Loucy (cell line): ENCODE measurements around the gene UBTD1.

Source experiments
- H2AFZ ChIP-seq: fragments of 200-600 bp; sonication (generic); 2 replicates; pipeline ENCODE4 v1.6.0; 2016; ENCODE audit warnings: antibody characterized with exemption, mild to moderate bottlenecking, low read length, moderate library complexity
- H3F3A ChIP-seq: fragments of 200-600 bp; 2 replicates; pipeline ENCODE4 v1.6.0; 2016; ENCODE audit warnings: antibody characterized with exemption, low read depth, mild to moderate bottlenecking
- H3K27me3 ChIP-seq: fragments of 200-600 bp; sonication (generic); 2 replicates; pipeline ENCODE4 v1.6.1; 2014; ENCODE audit warnings: low read length, mild to moderate bottlenecking; ENCODE audit not compliant: insufficient read depth, poor library complexity, severe bottlenecking
- H3K36me3 ChIP-seq: fragments of 200-600 bp; sonication (generic); 2 replicates; pipeline ENCODE4 v1.6.1; 2016; ENCODE audit warnings: low read length; ENCODE audit not compliant: insufficient read depth
- H3K4me1 ChIP-seq: fragments of 200-600 bp; sonication (generic); 2 replicates; pipeline ENCODE4 v1.5.1; 2014; ENCODE audit warnings: low read length, mild to moderate bottlenecking; ENCODE audit not compliant: insufficient read depth, poor library complexity, severe bottlenecking
- H3K4me2 ChIP-seq: fragments of 200-600 bp; sonication (generic); 2 replicates; pipeline ENCODE4 v1.6.0; 2014; ENCODE audit warnings: antibody characterized with exemption, low read length, low read depth, mild to moderate bottlenecking; ENCODE audit not compliant: poor library complexity, severe bottlenecking
- H3K4me3 ChIP-seq: fragments of 200-600 bp; sonication (generic); 2 replicates; pipeline ENCODE4 v1.5.1; 2014; ENCODE audit warnings: low read length, mild to moderate bottlenecking, mixed read lengths; ENCODE audit not compliant: poor library complexity, severe bottlenecking
- H3K79me2 ChIP-seq: fragments of 200-600 bp; sonication (generic); 2 replicates; pipeline ENCODE4 v1.6.1; 2014; ENCODE audit warnings: low read length; ENCODE audit not compliant: insufficient read depth
- H3K9ac ChIP-seq: fragments of 200-600 bp; sonication (generic); 2 replicates; pipeline ENCODE4 v1.6.0; 2014; ENCODE audit warnings: mild to moderate bottlenecking, low read depth, low read length, moderate library complexity; ENCODE audit not compliant: poor library complexity, severe bottlenecking
- H3K9me2 ChIP-seq: fragments of 200-600 bp; sonication (generic); replicated peaks from 2 replicates; pipeline ENCODE4 v1.6.1; 2016; ENCODE audit warnings: low read depth, low read length, mixed read lengths
- H3K9me3 ChIP-seq: fragments of 200-600 bp; sonication (generic); 2 replicates; pipeline ENCODE4 v1.6.1; 2014; ENCODE audit warnings: mild to moderate bottlenecking, antibody characterized with exemption, low read length, low read depth; ENCODE audit not compliant: insufficient read depth
- H4K20me1 ChIP-seq: fragments of 200-600 bp; sonication (generic); 2 replicates; pipeline ENCODE4 v1.6.0; 2014; ENCODE audit warnings: antibody characterized with exemption, low read length, mild to moderate bottlenecking; ENCODE audit not compliant: insufficient read depth, poor library complexity, severe bottlenecking
- CTCF ChIP-seq: fragments of 200-600 bp; sonication (generic); conservative IDR thresholded peaks from 2 replicates; pipeline ENCODE4 v1.5.1; 2014; ENCODE audit warnings: mild to moderate bottlenecking, antibody characterized with exemption, low read length
- EZH2phosphoT487 ChIP-seq: fragments of 200-600 bp; IDR thresholded peaks from 2 replicates; pipeline ENCODE4 v1.6.1; 2018; ENCODE audit warnings: antibody characterized with exemption, mild to moderate bottlenecking, moderate library complexity, borderline replicate concordance

UBTD1 gene

DNA sequence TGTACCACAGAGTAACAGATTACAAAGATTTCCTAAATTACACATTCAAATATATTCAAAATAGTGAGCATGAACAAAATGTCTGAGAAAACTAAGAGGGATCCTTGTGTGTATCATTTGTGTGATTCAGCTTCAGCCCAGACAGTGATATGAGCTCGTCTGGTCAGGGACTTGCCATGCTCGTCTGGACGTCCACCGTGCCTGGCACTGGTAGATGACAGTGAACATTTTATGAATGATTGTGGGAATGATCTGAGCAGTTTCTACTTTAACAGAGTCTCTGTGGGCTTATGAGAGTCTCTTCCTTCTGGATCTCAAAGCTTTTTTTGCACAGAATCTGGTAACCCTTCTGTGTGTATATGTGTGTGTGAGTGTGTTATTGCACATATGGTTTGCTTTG, 39.7 kb downstream of the UBTD1 start:
- Histone ChIP-seq H3K9ac (no peak overlapping the region), H3K4me3 (no peak overlapping the region), H3K9me3 (no peaks in the 10 kb centered on the region), H3F3A (no peaks in the 10 kb centered on the region), H3K9me2 (no peaks in the 10 kb centered on the region), H4K20me1 (no peaks in the 10 kb centered on the region), H3K4me2 (no peak overlapping the region), H3K36me3 (no peaks in the 10 kb centered on the region), H2AFZ (no peak overlapping the region), H3K79me2 (no peaks in the 10 kb centered on the region), H3K27me3 (no peaks in the 10 kb centered on the region), H3K4me1 (peaks cover 9% of the 10 kb centered on the region)
- no peak for TF ChIP-seq EZH2phosphoT487
- no peak for TF ChIP-seq CTCF

DNA sequence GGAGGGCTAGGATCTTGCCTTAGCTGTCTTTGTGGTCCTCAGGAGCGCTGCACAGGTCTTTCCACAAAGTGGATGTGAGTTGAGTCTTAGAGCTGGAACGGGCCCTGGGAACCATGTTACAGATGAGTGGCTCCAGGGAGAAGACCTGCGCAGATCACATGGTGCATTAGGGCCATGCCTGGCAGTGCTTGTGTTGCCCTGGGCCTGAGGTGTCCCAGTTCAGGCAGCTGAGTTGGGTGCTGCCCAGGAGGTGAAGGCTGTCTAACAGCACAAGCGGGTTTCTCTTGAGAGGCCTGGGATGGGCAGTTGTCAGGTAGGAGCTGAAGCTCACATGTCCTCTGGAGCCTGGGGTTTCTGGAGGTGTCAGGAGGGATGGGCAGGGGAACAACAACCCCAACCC, 40.1 kb downstream of the UBTD1 start:
- H3K9me2 ChIP-seq = no peaks in the 10 kb centered on the region
- TF ChIP-seq CTCF = no peak
- no peak for TF ChIP-seq EZH2phosphoT487
- H3K4me2 ChIP-seq = no peak overlapping the region
- H4K20me1 ChIP-seq = no peaks in the 10 kb centered on the region
- H3K9ac ChIP-seq = no peak overlapping the region
- H3K36me3 ChIP-seq = no peaks in the 10 kb centered on the region
- no peaks in the 10 kb centered on the region for H3K79me2 ChIP-seq
- peaks cover 13% of the 10 kb centered on the region for H3K4me1 ChIP-seq
- no peaks in the 10 kb centered on the region for H3F3A ChIP-seq
- no peak overlapping the region for H2AFZ ChIP-seq
- no peaks in the 10 kb centered on the region for H3K27me3 ChIP-seq
- H3K4me3 ChIP-seq = no peak overlapping the region
- no peaks in the 10 kb centered on the region for H3K9me3 ChIP-seq

- TF ChIP-seq EZH2phosphoT487 (no peak), CTCF (no peak)
- Histone ChIP-seq H3F3A (no peaks in the 10 kb centered on the region), H3K79me2 (no peaks in the 10 kb centered on the region), H3K9ac (no peak overlapping the region), H3K27me3 (no peaks in the 10 kb centered on the region), H3K9me3 (no peaks in the 10 kb centered on the region), H3K4me3 (no peak overlapping the region), H3K4me2 (no peak overlapping the region), H3K4me1 (peaks cover 13% of the 10 kb centered on the region), H2AFZ (no peak overlapping the region), H3K36me3 (no peaks in the 10 kb centered on the region), H4K20me1 (no peaks in the 10 kb centered on the region), H3K9me2 (no peaks in the 10 kb centered on the region)
These were observed 40.9 kb downstream of the UBTD1 start for GRCh38 chr10:97539523-97540200.
